ENCODE results near the gene MTFR1L.

MTFR1L gene

DNA sequence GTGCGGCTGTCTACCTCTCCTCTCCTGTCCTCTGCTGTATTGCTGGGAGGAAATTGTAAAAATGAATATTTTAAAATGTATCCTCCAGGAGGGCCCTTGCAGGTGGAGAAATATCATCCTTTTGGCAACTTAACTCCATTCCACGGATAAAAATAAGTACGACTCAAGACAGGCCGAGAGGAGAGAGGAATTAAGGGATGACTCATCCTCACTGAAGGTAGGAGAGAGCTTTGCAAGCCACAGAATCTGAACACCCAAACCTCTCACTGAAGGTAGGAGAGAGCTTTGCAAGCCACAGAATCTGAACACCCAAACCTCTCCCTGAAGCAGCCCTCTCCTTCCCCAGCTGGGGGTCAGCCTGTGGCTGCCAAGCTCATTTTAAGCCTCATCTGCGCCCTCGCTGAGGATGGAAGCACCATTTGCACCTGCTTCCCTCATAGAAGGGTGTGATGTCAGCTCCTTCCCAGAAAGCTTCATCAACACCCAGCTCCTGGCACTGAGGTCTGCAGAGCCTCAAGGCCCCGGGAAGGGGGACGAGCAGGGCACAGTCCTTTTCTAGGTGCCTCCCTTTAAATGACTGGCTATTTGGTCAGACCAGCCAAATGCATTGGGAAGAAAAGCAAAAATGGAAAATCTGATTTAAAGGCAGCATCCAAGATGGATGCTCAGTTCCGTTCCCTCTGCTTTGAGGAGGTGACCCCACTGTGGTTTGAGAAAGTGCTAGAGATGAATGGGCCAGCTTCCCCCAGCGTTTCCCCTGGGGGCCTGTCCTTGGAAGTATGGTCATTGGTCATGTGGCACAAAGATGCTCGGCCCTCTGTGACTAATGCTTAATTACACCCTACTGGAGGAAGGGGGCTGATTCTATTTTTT lies 32.6 kb upstream of the MTFR1L start:
- H3K36me3 ChIP-seq (ENCODE audit: control insufficient read depth, insufficient read depth, low read length), result no peaks in the 10 kb centered on the region
- H3K4me3 ChIP-seq (replicated peaks; ENCODE audit: low read depth, low read length), result no peak overlapping the region
- H3K27me3 ChIP-seq (replicated peaks; ENCODE audit: control insufficient read depth, insufficient read depth, low read length), result no peaks in the 10 kb centered on the region; the same call in 1 of the 2 replicates
- TF ChIP-seq CTCF (IDR thresholded peaks at IDR 0.05; ENCODE audit: insufficient read depth, low read length, poor library complexity, severe bottlenecking), result no peak
- DNase-seq (ENCODE audit: extremely low read depth, insufficient read length), result no peak

GRCh38 chr1:25787760-25788166 lies 32.0 kb upstream of the MTFR1L start:
- no peak for TF ChIP-seq CTCF (IDR thresholded peaks at IDR 0.05; ENCODE audit: insufficient read depth, low read length, poor library complexity, severe bottlenecking)
- Histone ChIP-seq H3K36me3 (ENCODE audit: control insufficient read depth, insufficient read depth, low read length) (no peaks in the 10 kb centered on the region), H3K27me3 (replicated peaks; ENCODE audit: control insufficient read depth, insufficient read depth, low read length) (no peaks in the 10 kb centered on the region; the same call in 1 of the 2 replicates), H3K4me3 (replicated peaks; ENCODE audit: low read depth, low read length) (no peak overlapping the region)
- DNase-seq (ENCODE audit: extremely low read depth, insufficient read length), result no peak

GRCh38 chr1:25790472-25790871 lies 29.3 kb upstream of the MTFR1L start:
- no peak for DNase-seq (ENCODE audit: extremely low read depth, insufficient read length)
- TF ChIP-seq CTCF (IDR thresholded peaks at IDR 0.05; ENCODE audit: insufficient read depth, low read length, poor library complexity, severe bottlenecking), result no peak
- no peaks in the 10 kb centered on the region for H3K36me3 ChIP-seq (ENCODE audit: control insufficient read depth, insufficient read depth, low read length)

GRCh38 chr1:25792115-25792514 lies 27.6 kb upstream of the MTFR1L start:
- no peak for TF ChIP-seq CTCF (IDR thresholded peaks at IDR 0.05; ENCODE audit: insufficient read depth, low read length, poor library complexity, severe bottlenecking)
- Histone ChIP-seq H3K36me3 (ENCODE audit: control insufficient read depth, insufficient read depth, low read length) (no peaks in the 10 kb centered on the region), H3K4me3 (replicated peaks; ENCODE audit: low read depth, low read length) (no peak overlapping the region), H3K27me3 (replicated peaks; ENCODE audit: control insufficient read depth, insufficient read depth, low read length) (no peaks in the 10 kb centered on the region; the same call in 1 of the 2 replicates)
- DNase-seq (ENCODE audit: extremely low read depth, insufficient read length), result no peak

More at GRCh38 chr1:25790472-25790871, 29.3 kb upstream of the MTFR1L start:
- Histone ChIP-seq H3K27me3 (replicated peaks; ENCODE audit: control insufficient read depth, insufficient read depth, low read length) (no peaks in the 10 kb centered on the region; the same call in 1 of the 2 replicates), H3K4me3 (replicated peaks; ENCODE audit: low read depth, low read length) (no peak overlapping the region)

- no peak for DNase-seq (ENCODE audit: extremely low read depth, insufficient read length)
- no peak overlapping the region for H3K4me3 ChIP-seq (replicated peaks; ENCODE audit: low read depth, low read length)
- TF ChIP-seq CTCF (IDR thresholded peaks at IDR 0.05; ENCODE audit: insufficient read depth, low read length, poor library complexity, severe bottlenecking), result no peak
- H3K27me3 ChIP-seq (replicated peaks; ENCODE audit: control insufficient read depth, insufficient read depth, low read length), result no peaks in the 10 kb centered on the region; the same call in 1 of the 2 replicates
- no peaks in the 10 kb centered on the region for H3K36me3 ChIP-seq (ENCODE audit: control insufficient read depth, insufficient read depth, low read length)
Observed at GRCh38 chr1:25793585-25794170, 26.1 kb upstream of the MTFR1L start.
